K562 (cell line): ENCODE measurements around the gene HOXB6.

ENCODE experiments used
- HDAC2 ChIP-seq: fragments of 450-650 bp; IDR thresholded peaks from 2 replicates; pipeline ENCODE4 v1.6.1; 2016; ENCODE audit warnings: mild to moderate bottlenecking
- MEF2A ChIP-seq: IDR thresholded peaks from 2 replicates; pipeline ENCODE4 v1.6.1; 2011; ENCODE audit warnings: low read depth, mild to moderate bottlenecking, low read length, moderate library complexity; ENCODE audit not compliant: control insufficient read depth
- NFYB ChIP-seq: IDR thresholded peaks from 2 replicates; pipeline ENCODE4 v1.6.1; 2011; ENCODE audit warnings: mild to moderate bottlenecking, moderate library complexity; ENCODE audit not compliant: insufficient read length; ENCODE audit errors: extremely low read depth
- POLR2A ChIP-seq: fragments of 450-650 bp; conservative IDR thresholded peaks from 2 replicates; pipeline ENCODE4 v1.6.1; 2016
- TF ChIP-seq, protein P1 (sequence below), 2 experiments: IDR thresholded peaks; 2 replicates each; pipeline ENCODE4 v1.6.1; 2011; ENCODE audit warnings: borderline replicate concordance in 1 of 2, control low read depth in 1 of 2, low read depth in 1 of 2, low read length in 1 of 2, mild to moderate bottlenecking in 1 of 2, mixed read lengths in 1 of 2, moderate library complexity in 1 of 2; ENCODE audit not compliant: insufficient read depth in 1 of 2, insufficient read length in 1 of 2, poor library complexity in 1 of 2, severe bottlenecking in 1 of 2; ENCODE audit errors: extremely low read depth in 1 of 2

DNA sequence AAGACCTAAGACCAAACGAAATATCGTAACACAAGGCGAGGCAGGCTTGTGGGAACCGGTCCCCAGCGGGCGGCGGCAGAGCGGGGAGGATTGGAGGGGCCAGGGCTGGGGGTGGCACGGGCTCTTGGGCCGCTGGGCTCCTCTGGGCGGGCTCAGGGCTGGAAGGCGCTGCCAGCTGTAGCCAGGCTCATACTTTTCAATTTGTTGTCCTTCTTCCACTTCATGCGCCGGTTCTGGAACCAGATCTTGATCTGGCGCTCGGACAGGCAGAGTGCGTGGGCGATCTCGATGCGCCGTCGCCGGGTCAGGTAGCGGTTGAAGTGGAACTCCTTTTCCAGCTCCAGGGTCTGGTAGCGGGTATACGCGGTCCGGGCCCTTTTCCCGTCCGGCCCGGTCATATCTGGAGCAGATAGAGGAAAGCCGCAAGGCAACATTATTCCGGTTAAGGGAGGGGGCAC, 12.7 kb downstream of the HOXB6 start:
- TF ChIP-seq NFYB = no peak
- TF ChIP-seq, protein P1, sequence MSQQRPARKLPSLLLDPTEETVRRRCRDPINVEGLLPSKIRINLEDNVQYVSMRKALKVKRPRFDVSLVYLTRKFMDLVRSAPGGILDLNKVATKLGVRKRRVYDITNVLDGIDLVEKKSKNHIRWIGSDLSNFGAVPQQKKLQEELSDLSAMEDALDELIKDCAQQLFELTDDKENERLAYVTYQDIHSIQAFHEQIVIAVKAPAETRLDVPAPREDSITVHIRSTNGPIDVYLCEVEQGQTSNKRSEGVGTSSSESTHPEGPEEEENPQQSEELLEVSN (IDR thresholded peaks at IDR 0.05; ENCODE audit: borderline replicate concordance in 1 of 2, extremely low read depth in 1 of 2, insufficient read depth in 1 of 2, insufficient read length in 1 of 2, low read depth in 1 of 2, low read length in 1 of 2, poor library complexity in 1 of 2, severe bottlenecking in 1 of 2) = no peak
- no peak for TF ChIP-seq POLR2A
- no peak for TF ChIP-seq MEF2A
- TF ChIP-seq HDAC2 = no peak
